Sigmoid colon (tissue), 7 donors: ENCODE data around the gene TNF. TPM values are rescaled to one million over a fixed set of nuclear protein-coding genes. Genes with fewer than 3 reads are reported as not detected.

ENCODE experiments used
- DNase-seq: peaks from one replicate; pipeline ENCODE4 v3.0.0-alpha.2; 2019
- H3K27ac ChIP-seq, 4 donors: fragments of 200-600 bp; sonication (generic); one replicate each; pipeline ENCODE4 v1.5.1; 2016 to 2019; ENCODE audit warnings: mild to moderate bottlenecking in 1 of 4
- H3K27me3 ChIP-seq, 3 donors: fragments of 200-600 bp; sonication (generic); one replicate each; pipeline ENCODE4 v1.5.1; 2019; ENCODE audit warnings: mild to moderate bottlenecking in 1 of 3
- H3K36me3 ChIP-seq, 4 donors: fragments of 200-600 bp; sonication (generic); one replicate each; pipeline ENCODE4 v1.5.1; 2016 to 2019
- H3K4me1 ChIP-seq, 4 donors: fragments of 200-600 bp; sonication (generic); one replicate each; pipeline ENCODE4 v1.5.1; 2017 to 2019
- H3K4me3 ChIP-seq, 4 donors: fragments of 200-600 bp; sonication (generic); one replicate each; pipeline ENCODE4 v1.5.1; 2017 to 2019; ENCODE audit warnings: mild to moderate bottlenecking in 2 of 4, moderate library complexity in 1 of 4
- H3K9me3 ChIP-seq, 4 donors: fragments of 200-600 bp in 3 of 4; sonication (generic) in 3 of 4; one replicate each; pipeline versions ENCODE4 v1.5.1 to v1.6.1; 2013 to 2019
- EP300 ChIP-seq, 4 donors: sonication (generic); formaldehyde crosslinking; IDR thresholded peaks; one replicate each; pipeline ENCODE4 v1.6.1; 2017; ENCODE audit warnings: antibody characterized with exemption in 4 of 4
- POLR2A ChIP-seq, 2 donors: fragments of 450-650 bp; IDR thresholded peaks; one replicate each; pipeline ENCODE4 v1.6.1; 2016; ENCODE audit warnings: antibody characterized with exemption in 2 of 2, mild to moderate bottlenecking in 2 of 2, moderate library complexity in 2 of 2
- POLR2AphosphoS5 ChIP-seq, 4 donors: sonication (generic); formaldehyde crosslinking; IDR thresholded peaks; one replicate each; pipeline ENCODE4 v1.6.1; 2017; ENCODE audit warnings: antibody characterized with exemption in 4 of 4
- WGBS, 2 donors: extraction: QIAGEN DNeasy Blood & Tissue Kit; methylation state at CpG; one replicate each; pipeline ENCODE4 v1.1.7; 2013; 5-methylcytosine and 5-hydroxymethylcytosine counted together
- intact Hi-C: fragments of 100-400 bp; cut with DNase I; formaldehyde crosslinking; loops from one replicate; pipeline ENCODE4 v1.15.1; 2023
- polyA plus RNA-seq, 3 donors: library from polyadenylated mRNA; stranded (reverse); fragments of 200-250 nt; gene quantifications; one replicate each; pipeline ENCODE4 v1.2.3, GENCODE V29; 2013
- total RNA-seq, 4 donors: library from RNA; depleted of rRNA; stranded (reverse); fragments of >200 nt; gene quantifications; one replicate each; pipeline ENCODE4 v1.1.0, GENCODE V29; 2016
- TF ChIP-seq, protein P1 (sequence below), 4 experiments: fragments of 450-650 bp in 3 of 4; fragments of 200-600 bp in 1 of 4; IDR thresholded peaks; one replicate each; pipeline ENCODE4 v1.5.1; 2016 to 2019; ENCODE audit warnings: antibody characterized with exemption in 4 of 4, mild to moderate bottlenecking in 3 of 4, moderate library complexity in 2 of 4
- donor health status: healthy with polysubstance abuse.
- donor health status: Bipolar disorder and iron deficiency.
- donor health status: healthy.

The TNF gene
- total and polyA plus RNA-seq, 7 donors = 0.33 to 2.6 (median 0.76) TPM; not detected in 3

DNA sequence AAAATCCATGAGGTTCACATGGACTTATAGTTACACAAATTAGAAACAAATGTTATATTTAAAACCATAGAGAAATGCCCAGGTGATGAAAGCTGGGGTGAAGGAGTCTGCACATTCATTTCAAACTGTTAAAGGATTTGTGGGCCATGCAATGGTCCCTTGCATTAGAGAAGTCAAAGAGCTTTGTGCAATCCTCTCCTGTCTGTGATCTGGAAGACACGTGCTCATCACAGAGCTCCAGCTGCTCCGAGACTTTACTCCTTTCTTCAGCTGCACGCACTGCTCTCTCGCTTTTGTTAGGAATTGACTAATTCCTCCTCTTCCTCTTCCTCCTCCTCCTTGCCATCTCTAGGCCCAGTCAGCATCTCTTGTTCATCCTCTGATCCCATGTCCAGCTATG lies 35.6 kb downstream of the TNF start:
- Histone ChIP-seq H3K36me3 (no peaks in the 10 kb centered on the region), H3K9me3 (no peaks in the 10 kb centered on the region), H3K4me1 (no peaks in the 10 kb centered on the region), H3K27me3 (no peaks in the 10 kb centered on the region), H3K4me3 (no peak overlapping the region), H3K27ac (no peak overlapping the region)
- intact Hi-C loops = no loop called here
- DNase-seq = no peak
- TF ChIP-seq, protein P1, sequence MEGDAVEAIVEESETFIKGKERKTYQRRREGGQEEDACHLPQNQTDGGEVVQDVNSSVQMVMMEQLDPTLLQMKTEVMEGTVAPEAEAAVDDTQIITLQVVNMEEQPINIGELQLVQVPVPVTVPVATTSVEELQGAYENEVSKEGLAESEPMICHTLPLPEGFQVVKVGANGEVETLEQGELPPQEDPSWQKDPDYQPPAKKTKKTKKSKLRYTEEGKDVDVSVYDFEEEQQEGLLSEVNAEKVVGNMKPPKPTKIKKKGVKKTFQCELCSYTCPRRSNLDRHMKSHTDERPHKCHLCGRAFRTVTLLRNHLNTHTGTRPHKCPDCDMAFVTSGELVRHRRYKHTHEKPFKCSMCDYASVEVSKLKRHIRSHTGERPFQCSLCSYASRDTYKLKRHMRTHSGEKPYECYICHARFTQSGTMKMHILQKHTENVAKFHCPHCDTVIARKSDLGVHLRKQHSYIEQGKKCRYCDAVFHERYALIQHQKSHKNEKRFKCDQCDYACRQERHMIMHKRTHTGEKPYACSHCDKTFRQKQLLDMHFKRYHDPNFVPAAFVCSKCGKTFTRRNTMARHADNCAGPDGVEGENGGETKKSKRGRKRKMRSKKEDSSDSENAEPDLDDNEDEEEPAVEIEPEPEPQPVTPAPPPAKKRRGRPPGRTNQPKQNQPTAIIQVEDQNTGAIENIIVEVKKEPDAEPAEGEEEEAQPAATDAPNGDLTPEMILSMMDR (IDR thresholded peaks at IDR 0.05) = no peak
- TF ChIP-seq POLR2AphosphoS5 (IDR thresholded peaks at IDR 0.05) (no peak), EP300 (IDR thresholded peaks at IDR 0.05) (no peak), POLR2A (IDR thresholded peaks at IDR 0.05) (no peak)
- WGBS, 2 donors = 89 to 94% methylated on average over 4 of the region's 4 CpGs

DNA sequence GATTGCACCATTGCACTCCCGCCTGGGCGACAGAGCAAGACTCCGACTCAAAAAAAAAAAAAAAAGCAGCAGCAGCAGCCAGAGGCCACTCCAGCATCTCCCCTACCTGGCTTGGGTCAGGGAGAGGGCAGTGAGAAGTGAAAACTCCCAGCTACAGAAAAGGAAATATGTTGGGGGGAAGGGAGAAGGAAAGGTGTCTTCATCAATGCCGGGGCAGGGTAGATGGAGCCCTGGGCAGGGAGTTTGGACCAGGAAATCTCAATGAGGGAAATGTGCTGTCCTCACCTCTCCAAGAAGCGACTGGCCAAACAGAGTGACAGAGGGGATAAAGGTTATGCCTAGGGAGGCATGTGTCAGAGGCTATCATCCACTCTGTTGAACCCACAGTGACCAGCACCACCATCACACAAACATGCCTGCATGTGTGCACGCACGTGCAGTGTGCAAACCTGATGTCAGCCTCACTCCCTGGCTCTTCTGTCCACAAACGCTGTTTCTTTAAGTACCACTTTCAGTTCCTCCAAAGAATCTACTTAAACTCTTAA lies 38.8 kb downstream of the TNF start:
- intact Hi-C loops = no loop called here
- no peaks in the 10 kb centered on the region for H3K27me3 ChIP-seq
- 69 to 70% methylated on average over 8 of the region's 8 CpGs for WGBS, 2 donors
- no peak for DNase-seq
- TF ChIP-seq, protein P1 (IDR thresholded peaks at IDR 0.05) = no peak
- TF ChIP-seq POLR2A (IDR thresholded peaks at IDR 0.05) = no peak
- TF ChIP-seq POLR2AphosphoS5 (IDR thresholded peaks at IDR 0.05) = no peak
- no peak for TF ChIP-seq EP300 (IDR thresholded peaks at IDR 0.05)
- no peaks in the 10 kb centered on the region for H3K9me3 ChIP-seq
- H3K36me3 ChIP-seq = no peaks in the 10 kb centered on the region
- peaks cover 0 to under 1% (median under 1%) of the 10 kb centered on the region in 4 donors for H3K4me1 ChIP-seq
- no peak overlapping the region for H3K27ac ChIP-seq
- no peak overlapping the region for H3K4me3 ChIP-seq

DNA sequence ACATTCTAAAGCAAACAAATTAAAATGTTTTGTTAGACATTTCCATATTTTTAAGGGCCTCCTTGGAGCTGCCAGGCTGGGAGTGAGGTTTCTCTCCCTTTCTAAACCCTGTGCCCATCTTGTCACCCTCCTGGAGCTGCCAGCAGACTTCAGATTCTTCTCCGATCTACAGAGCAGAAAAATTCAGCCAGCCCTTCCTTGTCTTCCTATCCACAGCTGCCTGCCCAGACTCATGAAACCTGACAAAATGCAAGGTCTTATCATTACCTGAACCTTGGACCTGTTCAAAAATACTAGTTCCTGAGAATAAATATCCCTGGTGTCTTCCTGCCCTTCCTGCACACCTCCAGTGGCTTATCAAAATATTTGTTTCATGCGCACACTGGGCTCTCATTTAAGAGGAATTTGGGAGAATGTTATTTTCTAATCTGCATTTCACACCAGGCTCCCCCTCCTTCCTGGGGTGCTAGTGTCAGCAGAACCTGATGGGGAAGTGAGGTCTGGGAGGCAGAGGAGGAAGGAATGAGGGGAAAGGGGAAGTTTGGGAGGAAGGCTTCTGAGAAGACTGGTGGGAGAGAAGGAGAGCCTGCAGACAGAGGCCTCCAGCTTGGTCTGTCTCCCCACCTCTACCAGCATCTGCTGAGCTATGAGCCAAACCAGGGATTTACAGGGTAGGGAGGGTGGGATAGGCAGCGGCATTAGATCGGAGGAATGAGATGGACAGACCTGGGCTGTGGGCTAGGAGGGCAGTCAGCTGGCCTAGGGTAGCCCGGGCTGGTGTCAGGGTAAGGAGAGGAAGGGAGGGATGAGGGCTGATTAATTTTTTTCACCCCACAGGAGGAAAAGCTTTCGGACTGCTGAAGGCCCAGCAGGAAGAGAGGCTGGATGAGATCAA lies 39.6 kb downstream of the TNF start, which contains the start of gene AIF1:
Gene AIF1, plus strand, starts transcription at position 551 of the 895 bp plus-strand sequence. Its CDS starts 96 bp downstream, at position 647.
- no peak for TF ChIP-seq POLR2A (IDR thresholded peaks at IDR 0.05)
- no peak for TF ChIP-seq POLR2AphosphoS5 (IDR thresholded peaks at IDR 0.05)
- TF ChIP-seq EP300 (IDR thresholded peaks at IDR 0.05) = no peak
- TF ChIP-seq, protein P1 (IDR thresholded peaks at IDR 0.05) = no peak
- intact Hi-C loops = no loop called here
- DNase-seq = no peak
- WGBS, 2 donors = 49 to 55% methylated on average over 6 of the region's 6 CpGs
- Histone ChIP-seq H3K27ac (peak within 1 kb of the TSS; percentile 14 to 36 (median 24)), H3K4me1 (peaks cover 2 to 6% (median 4%) of the 10 kb centered on the region in 4 donors), H3K27me3 (no peaks in the 10 kb centered on the region), H3K9me3 (no peaks in the 10 kb centered on the region), H3K36me3 (no peaks in the 10 kb centered on the region), H3K4me3 (peak within 1 kb of the TSS in 3 of 4 donors; percentile 2 to 29 (median 9))

DNA sequence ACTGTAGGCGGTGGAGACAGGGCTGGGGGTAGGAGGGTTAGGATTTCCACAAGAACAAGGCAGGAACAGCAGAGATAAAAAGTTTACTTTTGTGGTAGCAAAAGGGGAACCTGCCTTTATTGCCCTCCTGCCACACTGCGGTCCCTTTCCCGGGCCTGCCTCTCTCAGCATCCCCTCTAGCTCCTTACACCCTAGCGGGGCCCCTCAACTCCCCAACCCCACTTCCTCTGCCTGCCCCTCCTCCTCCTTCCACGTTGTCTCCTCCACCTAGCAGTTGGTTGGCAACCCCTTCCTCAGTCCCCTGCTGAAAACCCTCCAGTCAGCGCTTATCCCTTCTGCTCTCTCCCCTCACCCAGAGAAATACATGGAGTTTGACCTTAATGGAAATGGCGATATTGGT lies 40.4 kb downstream of the TNF start:
- intact Hi-C loops = no loop called here
- DNase-seq = no peak
- H3K36me3 ChIP-seq = no peaks in the 10 kb centered on the region
- no peak for TF ChIP-seq POLR2AphosphoS5 (IDR thresholded peaks at IDR 0.05)
- H3K9me3 ChIP-seq = no peaks in the 10 kb centered on the region
- H3K27ac ChIP-seq = peak overlapping the region in 3 of 4 donors; percentile 14 to 36 (median 22)
- 40 to 82% methylated on average over 7 of the region's 7 CpGs for WGBS, 2 donors
- peaks cover 2 to 6% (median 4%) of the 10 kb centered on the region in 4 donors for H3K4me1 ChIP-seq
- peak overlapping the region in 3 of 4 donors; percentile 2 to 29 (median 9) for H3K4me3 ChIP-seq
- no peaks in the 10 kb centered on the region for H3K27me3 ChIP-seq

DNA sequence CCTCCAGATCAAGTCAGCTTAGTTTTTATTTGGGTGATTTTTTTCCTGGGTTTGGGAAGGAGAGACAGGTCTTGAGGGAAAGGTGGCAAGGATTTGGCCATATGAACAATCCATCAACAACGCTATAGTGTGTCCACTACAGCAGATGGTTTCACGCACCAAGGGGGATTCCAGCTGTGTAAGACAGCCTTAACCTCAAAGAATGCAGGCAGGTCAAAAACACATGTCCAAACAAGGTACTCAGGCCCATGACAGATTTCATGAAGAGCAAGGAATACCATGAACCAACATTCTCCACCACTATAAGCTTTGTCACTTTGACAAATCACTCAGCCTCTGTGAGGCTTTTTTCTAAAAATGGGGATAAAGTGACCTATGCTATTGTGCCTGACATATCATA lies 41.6 kb downstream of the TNF start:
- TF ChIP-seq POLR2AphosphoS5 (IDR thresholded peaks at IDR 0.05) = no peak
- TF ChIP-seq EP300 (IDR thresholded peaks at IDR 0.05) = no peak
- TF ChIP-seq, protein P1 (IDR thresholded peaks at IDR 0.05) = no peak
- TF ChIP-seq POLR2A (IDR thresholded peaks at IDR 0.05) = no peak
- H3K4me3 ChIP-seq = no peak overlapping the region
- WGBS, 2 donors = 97% methylated on average over 2 of the region's 2 CpGs
- H3K27me3 ChIP-seq = no peaks in the 10 kb centered on the region
- intact Hi-C loops = no loop called here
- H3K27ac ChIP-seq = no peak overlapping the region
- H3K36me3 ChIP-seq = no peaks in the 10 kb centered on the region
- DNase-seq = no peak
- peaks cover 2 to 15% (median 9%) of the 10 kb centered on the region in 4 donors for H3K4me1 ChIP-seq
- no peaks in the 10 kb centered on the region for H3K9me3 ChIP-seq
